ENCODE results near the gene EMC8.

Gene EMC8

DNA sequence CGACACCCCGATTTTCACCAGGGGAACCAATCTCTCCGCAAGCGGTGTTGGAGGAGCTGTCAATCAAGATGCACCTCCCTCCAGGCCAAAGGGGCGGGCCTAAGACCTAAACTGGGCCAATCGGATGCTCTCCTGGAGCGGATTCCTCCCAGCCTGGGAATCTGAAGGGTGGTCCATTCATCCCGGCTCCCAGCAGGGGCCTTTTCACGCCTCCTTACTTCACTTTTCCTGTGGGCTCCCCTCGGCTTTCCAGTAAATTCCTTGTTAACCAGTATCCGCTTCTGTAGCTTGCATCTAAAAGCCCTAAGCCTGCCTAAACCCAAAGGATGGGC lies 65.5 kb downstream of the EMC8 start:
- no peak overlapping the region for H3K27ac ChIP-seq
- no peak for TF ChIP-seq ZFX (IDR thresholded peaks at IDR 0.05; ENCODE audit: borderline replicate concordance)

DNA sequence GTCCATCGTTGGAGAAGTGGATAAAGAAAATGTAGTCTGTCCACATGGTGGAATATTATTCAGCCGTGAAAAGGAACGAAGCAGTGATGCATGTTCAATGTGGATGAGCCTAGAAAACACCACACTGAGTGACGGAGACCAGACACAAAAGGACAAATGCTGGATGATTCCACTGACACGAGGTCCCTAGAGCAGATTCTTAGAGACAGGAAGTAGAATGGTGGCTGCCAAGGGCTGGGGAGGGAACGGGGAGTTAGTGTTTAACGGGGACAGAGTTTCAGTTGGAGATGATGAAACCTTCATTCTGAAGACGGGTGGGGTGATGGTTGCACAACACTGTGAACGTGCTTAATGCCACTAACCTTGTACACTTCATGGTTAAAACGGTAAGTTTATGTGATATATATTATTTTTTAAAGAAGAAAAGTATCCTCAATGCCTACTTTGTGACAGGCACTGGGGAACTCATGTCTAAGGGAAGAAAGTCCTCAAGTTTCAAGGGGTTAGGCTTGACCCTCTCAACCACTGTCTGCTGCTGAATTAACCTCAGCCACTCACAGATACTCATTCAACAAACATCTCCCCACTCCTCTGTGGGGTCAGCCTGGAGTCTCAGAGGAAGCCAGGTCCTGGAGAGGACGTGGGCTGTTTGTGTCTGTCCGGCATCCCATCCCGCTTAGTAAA lies 66.0 kb downstream of the EMC8 start:
- H3K27ac ChIP-seq = no peak overlapping the region
- no peak for TF ChIP-seq CTCF (IDR thresholded peaks at IDR 0.05)
- TF ChIP-seq ZFX (IDR thresholded peaks at IDR 0.05; ENCODE audit: borderline replicate concordance) = no peak

DNA sequence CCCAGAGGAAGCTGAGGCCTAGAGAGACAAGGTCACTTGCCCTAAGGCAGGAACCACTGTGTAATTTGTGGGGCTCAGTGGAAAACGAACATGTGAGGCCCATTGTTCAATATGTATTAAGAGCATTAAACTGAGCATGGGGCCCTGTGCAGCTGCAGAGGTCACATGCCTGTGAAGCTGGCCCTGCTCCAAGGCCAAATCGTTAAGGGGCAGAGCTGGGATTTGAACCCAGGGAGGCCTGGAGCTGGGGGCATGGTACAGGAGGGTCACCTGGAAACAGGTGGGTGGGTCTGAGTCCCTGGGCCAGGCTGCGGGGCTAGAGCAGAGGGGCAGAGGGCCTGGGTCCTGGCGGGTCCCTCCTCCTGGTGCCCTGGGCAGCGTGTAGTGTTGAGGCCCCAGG lies 68.2 kb downstream of the EMC8 start:
- TF ChIP-seq CTCF (IDR thresholded peaks at IDR 0.05) (no peak), ZFX (IDR thresholded peaks at IDR 0.05; ENCODE audit: borderline replicate concordance) (no peak)
- H3K27ac ChIP-seq = no peak overlapping the region

DNA sequence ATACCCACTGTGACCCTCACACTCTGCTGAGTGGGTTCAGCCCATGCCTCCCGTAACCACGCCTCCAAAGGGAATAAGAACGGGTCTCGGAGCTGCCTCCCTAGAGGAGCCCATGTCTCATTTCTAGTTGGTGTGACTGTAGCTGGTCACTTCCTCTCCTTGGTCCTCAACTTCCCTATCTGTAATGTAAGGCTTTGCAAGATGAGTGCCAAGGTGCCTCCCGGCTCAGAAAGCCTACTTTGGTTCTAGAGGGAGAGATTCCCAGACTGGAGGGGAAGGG lies 69.2 kb downstream of the EMC8 start:
- H3K27ac ChIP-seq = no peak overlapping the region
- TF ChIP-seq CTCF (IDR thresholded peaks at IDR 0.05) (no peak), ZFX (IDR thresholded peaks at IDR 0.05; ENCODE audit: borderline replicate concordance) (no peak)

DNA sequence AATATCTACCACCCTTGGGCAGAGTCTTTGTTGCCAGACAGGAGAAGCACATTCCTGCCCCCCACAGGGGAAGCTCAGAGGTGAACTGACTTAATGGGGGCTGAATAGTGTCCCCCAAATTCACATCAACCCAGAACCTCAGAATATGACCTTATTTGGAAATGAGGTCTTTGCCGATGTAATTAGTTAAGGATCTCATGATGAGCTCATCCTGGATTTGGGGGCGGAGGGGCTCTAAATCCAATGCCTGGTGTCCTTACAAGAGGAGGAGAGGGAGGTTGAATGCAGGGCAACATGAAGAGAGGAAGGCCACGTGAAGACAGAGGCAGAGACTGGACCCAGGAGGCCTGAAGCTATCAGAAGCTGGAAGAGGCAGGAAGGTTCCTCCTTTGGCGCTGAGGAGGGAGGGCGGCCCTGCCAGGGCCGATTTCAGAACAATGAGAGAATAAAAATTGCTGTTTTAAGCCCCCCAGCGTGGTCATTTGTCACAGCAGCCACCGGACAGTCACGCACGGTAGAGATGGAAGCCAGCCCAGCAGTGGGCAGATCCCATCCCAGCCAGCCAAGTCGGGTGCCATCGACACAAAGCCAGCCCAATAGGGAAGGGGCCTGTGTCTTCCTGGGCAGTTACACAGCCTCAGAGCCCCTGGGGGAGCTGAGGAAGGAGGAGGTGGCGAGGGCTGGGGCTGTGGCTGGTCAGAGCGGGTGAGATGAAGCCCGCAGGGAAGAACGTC lies 69.7 kb downstream of the EMC8 start:
- TF ChIP-seq ZFX (IDR thresholded peaks at IDR 0.05; ENCODE audit: borderline replicate concordance) (no peak), CTCF (IDR thresholded peaks at IDR 0.05) (no peak)
- no peak overlapping the region for H3K27ac ChIP-seq

- no peak overlapping the region for H3K27ac ChIP-seq
- TF ChIP-seq ZFX (IDR thresholded peaks at IDR 0.05; ENCODE audit: borderline replicate concordance) = no peak
- peak; percentile 28; the same call in 1 of the 2 replicates for TF ChIP-seq CTCF (IDR thresholded peaks at IDR 0.05)
Observed at GRCh38 chr16:85728879-85729278, 70.5 kb downstream of the EMC8 start.
